Large intestine (tissue), 3 donors: ENCODE data around the gene PTBP1. TPM values are rescaled to one million over a fixed set of nuclear protein-coding genes. Genes with fewer than 3 reads are reported as not detected.

Source experiments
- DNase-seq, 2 donors: peaks; one replicate each; pipeline versions ENCODE4 v3.0.0 to v3.0.0-alpha.2; 2013
- H3K27ac ChIP-seq: one replicate; pipeline ENCODE4 v1.5.1; 2013; ENCODE audit warnings: low read length
- H3K27me3 ChIP-seq: 2 replicates; pipeline ENCODE4 v1.6.1; 2013; ENCODE audit warnings: low read length; ENCODE audit not compliant: control insufficient read depth, insufficient read depth
- H3K36me3 ChIP-seq: 2 replicates; pipeline ENCODE4 v1.6.1; 2013; ENCODE audit warnings: low read length; ENCODE audit not compliant: control insufficient read depth, insufficient read depth
- H3K4me1 ChIP-seq: one replicate; pipeline ENCODE4 v1.6.1; 2013; ENCODE audit warnings: low read length; ENCODE audit not compliant: control insufficient read depth, insufficient read depth
- H3K4me3 ChIP-seq: one replicate; pipeline ENCODE4 v1.5.1; 2013; ENCODE audit warnings: low read length
- H3K9me3 ChIP-seq: one replicate; pipeline ENCODE4 v1.6.1; 2013; ENCODE audit warnings: mild to moderate bottlenecking, low read depth, low read length, moderate library complexity; ENCODE audit not compliant: control insufficient read depth
- WGBS: methylation state at CpG from one replicate; pipeline ENCODE4 v1.1.5; 2013; ENCODE audit warnings: low lambda C conversion rate; ENCODE audit not compliant: insufficient coverage; 5-methylcytosine and 5-hydroxymethylcytosine counted together
- polyA plus RNA-seq: library from polyadenylated mRNA; unstranded; fragments of 120-200 nt; gene quantifications from one replicate; pipeline ENCODE4 v1.2.1, GENCODE V29; 2013

PTBP1 gene
- polyA plus RNA-seq, 1 donor, result 240 TPM

DNA sequence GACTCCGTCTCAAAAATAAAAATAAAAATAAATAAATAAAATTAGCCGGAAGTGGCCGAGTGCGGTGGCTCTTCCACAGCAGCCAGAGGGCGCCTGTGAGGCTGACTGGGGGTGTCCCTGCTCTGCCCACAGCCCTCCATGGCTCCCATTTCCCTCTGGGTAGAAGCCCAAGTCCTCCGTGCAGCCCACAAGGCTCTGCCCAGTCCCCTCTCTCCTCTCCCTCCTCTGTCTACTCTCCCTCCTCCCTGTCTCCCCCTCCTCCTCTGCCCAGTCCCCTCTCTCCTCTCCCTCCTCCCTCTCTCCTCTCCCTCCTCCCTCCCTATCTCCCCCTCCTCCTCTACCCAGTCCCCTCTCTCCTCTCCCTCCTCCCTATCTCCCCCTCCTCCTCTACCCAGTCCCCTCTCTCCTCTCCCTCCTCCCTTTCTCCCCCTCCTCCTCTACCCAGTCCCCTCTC is 25.9 kb upstream of the PTBP1 start:
- Histone ChIP-seq H3K4me1 (no peaks in the 10 kb centered on the region), H3K27me3 (no peaks in the 10 kb centered on the region), H3K36me3 (no peaks in the 10 kb centered on the region), H3K4me3 (no peak overlapping the region), H3K9me3 (peaks cover 3% of the 10 kb centered on the region), H3K27ac (no peak overlapping the region)
- WGBS, result no CpG with 5 or more reads among the region's 6 CpGs
- no peak for DNase-seq

DNA sequence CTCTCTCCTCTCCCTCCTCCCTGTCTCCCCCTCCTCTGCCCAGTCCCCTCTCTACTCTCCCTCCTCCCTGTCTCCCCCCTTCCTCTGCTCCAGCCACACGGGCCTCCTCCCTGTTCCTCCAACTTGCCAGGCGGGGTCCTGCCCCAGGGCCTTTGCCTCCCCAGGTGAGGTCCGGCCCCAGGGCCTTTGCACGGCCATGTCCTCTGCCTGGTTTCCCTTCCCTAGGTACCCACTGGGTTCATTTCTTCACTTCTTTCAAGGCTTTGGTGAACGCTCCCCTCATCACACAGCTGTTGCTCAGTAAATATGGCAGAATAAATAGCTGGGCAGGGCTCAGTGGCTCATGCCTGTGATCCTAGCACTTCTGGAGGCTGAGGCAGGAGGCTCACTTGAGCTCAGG is 25.2 kb upstream of the PTBP1 start:
- DNase-seq, result no peak
- no peaks in the 10 kb centered on the region for H3K4me1 ChIP-seq
- no peaks in the 10 kb centered on the region for H3K27me3 ChIP-seq
- H3K36me3 ChIP-seq, result no peaks in the 10 kb centered on the region
- H3K27ac ChIP-seq, result no peak overlapping the region
- WGBS, result no CpG with 5 or more reads among the region's 5 CpGs
- H3K9me3 ChIP-seq, result peaks cover 3% of the 10 kb centered on the region
- no peak overlapping the region for H3K4me3 ChIP-seq

DNA sequence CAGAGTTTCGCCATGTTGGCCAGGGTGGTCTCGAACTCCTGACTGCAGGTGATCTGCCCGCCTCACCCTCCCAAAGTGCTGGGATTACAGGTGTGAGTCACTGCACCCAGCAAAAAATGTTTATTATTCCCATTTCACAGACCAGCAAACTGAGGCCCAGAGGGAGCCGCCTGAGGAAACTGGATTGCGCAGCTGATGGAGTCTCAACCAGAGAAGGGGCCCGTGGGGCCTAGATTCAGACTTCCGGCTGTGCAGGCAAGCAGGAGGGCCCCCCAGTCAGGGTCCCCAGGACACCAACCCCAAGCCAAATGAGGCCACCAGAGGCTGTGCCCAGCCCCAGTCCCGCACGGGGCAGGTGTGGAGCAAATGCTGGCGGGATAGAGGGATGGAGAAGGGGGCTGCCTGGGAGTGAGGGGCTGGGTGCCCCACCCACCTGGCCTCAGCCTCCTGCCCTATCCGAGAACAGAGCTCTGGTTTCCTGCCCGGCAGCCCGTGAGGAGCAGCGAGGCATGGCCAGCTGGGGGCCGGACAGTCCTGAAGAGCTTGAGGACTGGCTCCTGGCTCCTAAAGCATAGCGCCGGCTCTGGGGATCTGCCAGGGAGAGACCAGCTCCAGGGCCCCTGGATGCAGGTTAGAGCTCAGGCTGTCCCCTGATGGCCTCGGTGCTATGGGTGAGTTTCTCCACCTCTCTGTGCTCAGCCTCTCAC is 24.4 kb upstream of the PTBP1 start:
- no peak for DNase-seq
- H3K4me1 ChIP-seq, result no peaks in the 10 kb centered on the region
- WGBS, result no CpG with 5 or more reads among the region's 18 CpGs
- no peaks in the 10 kb centered on the region for H3K36me3 ChIP-seq
- H3K4me3 ChIP-seq, result no peak overlapping the region
- no peak overlapping the region for H3K27ac ChIP-seq
- no peaks in the 10 kb centered on the region for H3K27me3 ChIP-seq
- peaks cover 3% of the 10 kb centered on the region for H3K9me3 ChIP-seq

DNA sequence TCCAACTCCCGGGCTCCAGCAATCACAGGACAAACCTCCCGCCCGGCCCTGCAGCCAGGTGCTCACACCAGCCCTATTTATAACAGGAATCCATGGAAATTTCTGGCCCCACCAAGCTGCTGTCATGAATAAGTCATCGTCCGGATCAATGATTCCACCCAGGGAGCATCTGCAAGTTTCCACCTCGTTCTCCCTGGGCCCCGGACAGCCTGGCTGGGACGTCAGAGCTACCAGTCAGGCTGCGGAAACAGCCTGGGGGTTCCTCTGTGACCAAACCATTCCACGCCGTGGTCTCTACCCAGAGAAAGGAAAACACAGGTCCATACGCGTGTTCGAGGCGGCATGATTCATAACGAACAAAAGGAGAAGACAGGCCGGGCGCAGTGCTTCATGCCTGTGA is 20.7 kb upstream of the PTBP1 start:
- no peak overlapping the region for H3K27ac ChIP-seq
- no peaks in the 10 kb centered on the region for H3K27me3 ChIP-seq
- H3K4me3 ChIP-seq, result no peak overlapping the region
- no peak for DNase-seq
- no peaks in the 10 kb centered on the region for H3K36me3 ChIP-seq
- H3K4me1 ChIP-seq, result peaks cover 9% of the 10 kb centered on the region
- peaks cover 3% of the 10 kb centered on the region for H3K9me3 ChIP-seq
- no CpG with 5 or more reads among the region's 18 CpGs for WGBS

DNA sequence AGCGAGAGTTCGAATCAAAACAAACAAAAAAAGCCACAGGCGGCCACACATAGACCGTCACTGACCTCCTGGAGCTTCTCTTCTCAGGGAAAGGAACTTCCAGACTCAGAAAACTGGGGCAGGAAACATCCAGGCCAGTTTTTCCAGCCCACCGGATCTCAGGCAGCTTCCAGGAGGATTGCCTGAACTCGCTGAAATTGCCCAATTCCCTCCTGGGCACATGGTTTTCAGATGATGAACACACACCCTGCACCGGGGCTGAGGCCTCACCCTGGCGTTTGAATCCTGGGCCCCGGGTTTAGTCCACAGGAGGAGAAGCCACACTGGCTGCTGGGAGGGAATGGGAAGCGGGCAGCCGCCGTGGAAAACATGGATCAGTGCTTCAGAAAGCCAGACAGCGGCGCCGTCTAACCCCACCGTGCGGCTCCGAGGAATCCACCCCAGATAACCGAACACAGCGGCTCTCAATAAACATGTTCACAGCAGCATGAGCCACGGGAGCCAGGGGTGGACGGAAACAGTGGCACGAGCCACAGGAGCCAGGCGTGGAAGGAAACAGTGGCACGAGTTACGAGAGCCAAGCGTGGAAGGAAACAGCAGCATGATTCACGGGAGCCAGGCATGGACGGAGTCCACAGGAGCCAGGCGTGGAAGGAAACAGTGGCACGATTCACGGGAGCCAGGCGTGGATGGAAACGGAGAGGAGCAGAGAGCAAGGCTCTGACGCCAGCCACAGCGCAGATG is 18.2 kb upstream of the PTBP1 start:
- Histone ChIP-seq H3K9me3 (peaks cover 3% of the 10 kb centered on the region), H3K27me3 (no peaks in the 10 kb centered on the region), H3K27ac (no peak overlapping the region), H3K4me1 (peaks cover 23% of the 10 kb centered on the region), H3K4me3 (no peak overlapping the region), H3K36me3 (no peaks in the 10 kb centered on the region)
- peak in 1 of 2 donors; percentile 64 for DNase-seq
- WGBS, result no CpG with 5 or more reads among the region's 36 CpGs

DNA sequence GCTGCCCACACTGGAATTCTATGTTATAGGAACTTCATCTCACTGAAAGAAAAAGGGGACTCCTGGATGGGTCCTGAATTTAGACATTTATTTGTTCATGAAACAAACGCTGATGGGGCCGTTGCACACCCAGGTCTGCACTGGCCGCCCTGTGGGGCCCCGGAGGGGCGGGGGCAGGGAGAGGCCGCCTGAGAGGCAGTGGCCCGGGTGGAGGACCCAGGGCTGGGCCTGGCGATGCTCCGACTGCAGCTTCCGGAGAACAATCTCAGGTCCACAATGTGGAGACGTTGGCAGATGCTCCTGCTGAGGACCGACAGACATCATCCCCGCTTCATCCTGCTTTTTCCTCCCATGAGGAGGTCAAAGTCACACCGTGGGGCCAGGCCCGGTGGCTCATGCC is 16.3 kb upstream of the PTBP1 start:
- peaks cover 3% of the 10 kb centered on the region for H3K9me3 ChIP-seq
- no peak overlapping the region for H3K4me3 ChIP-seq
- no CpG with 5 or more reads among the region's 15 CpGs for WGBS
- no peaks in the 10 kb centered on the region for H3K27me3 ChIP-seq
- H3K4me1 ChIP-seq, result peaks cover 23% of the 10 kb centered on the region
- peak in 1 of 2 donors; percentile 31 for DNase-seq
- no peak overlapping the region for H3K27ac ChIP-seq
- no peaks in the 10 kb centered on the region for H3K36me3 ChIP-seq

DNA sequence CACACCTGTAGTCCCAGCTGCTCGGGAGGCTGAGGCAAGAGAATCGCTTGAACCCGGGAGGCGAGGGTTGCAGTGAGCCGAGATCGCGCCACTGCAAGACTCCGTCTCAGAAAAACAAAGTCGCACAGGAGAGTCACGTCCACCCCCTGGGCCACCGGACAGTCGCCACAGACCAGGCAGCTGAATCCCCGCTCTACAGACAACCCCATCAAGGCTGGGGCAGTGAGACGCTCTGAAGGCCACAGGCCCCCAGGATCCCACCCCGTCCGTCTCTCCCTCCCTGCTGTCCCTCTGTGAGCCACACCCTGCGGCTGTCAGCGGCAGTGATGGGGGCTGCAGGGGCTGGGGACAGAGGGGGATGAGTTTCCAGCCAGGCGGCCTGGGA is 15.5 kb upstream of the PTBP1 start:
- no peak overlapping the region for H3K27ac ChIP-seq
- DNase-seq, result no peak
- WGBS, result no CpG with 5 or more reads among the region's 19 CpGs
- H3K4me1 ChIP-seq, result peaks cover 23% of the 10 kb centered on the region
- no peaks in the 10 kb centered on the region for H3K27me3 ChIP-seq
- no peak overlapping the region for H3K4me3 ChIP-seq
- H3K9me3 ChIP-seq, result peaks cover 3% of the 10 kb centered on the region
- H3K36me3 ChIP-seq, result no peaks in the 10 kb centered on the region

DNA sequence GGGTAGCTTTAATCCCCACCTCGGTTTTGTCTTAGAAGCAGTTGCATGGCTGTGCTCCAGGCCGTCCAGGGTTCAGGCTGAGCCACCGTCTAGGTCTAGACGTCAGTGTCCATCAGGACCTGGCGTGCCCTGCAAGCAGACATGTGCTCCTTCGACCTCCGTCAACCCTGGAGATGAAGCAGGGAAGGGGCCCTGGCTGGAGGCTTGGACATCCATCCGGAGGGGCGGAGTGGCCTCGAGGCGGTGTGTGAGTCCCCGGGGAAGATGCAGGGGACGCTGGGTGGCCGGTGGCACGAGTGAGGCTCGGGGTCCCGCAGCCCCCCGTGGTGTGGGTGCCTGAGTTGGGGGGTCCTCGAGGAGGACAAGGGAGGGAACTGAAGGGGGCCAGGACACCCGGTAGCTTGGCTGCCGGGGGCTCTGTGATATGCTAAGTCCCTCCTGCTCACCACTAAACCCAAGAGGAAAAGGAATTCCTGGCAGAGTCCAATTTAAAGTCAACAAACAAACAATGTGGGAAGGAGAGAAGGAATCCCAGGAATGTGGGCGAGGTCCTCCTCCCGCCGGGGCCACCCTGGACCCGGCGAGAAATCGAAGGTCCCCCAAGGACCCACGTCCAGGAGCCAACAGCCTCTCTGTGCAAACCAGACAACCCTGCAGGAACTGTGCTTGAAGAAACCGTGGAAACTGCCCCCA is 14.9 kb upstream of the PTBP1 start:
- Histone ChIP-seq H3K27ac (peak overlapping the region; percentile 30), H3K27me3 (no peaks in the 10 kb centered on the region), H3K9me3 (peaks cover 3% of the 10 kb centered on the region), H3K4me3 (peak overlapping the region; percentile 41), H3K36me3 (no peaks in the 10 kb centered on the region), H3K4me1 (peaks cover 23% of the 10 kb centered on the region)
- no CpG with 5 or more reads among the region's 29 CpGs for WGBS
- peak; percentile 56 to 70 for DNase-seq

DNA sequence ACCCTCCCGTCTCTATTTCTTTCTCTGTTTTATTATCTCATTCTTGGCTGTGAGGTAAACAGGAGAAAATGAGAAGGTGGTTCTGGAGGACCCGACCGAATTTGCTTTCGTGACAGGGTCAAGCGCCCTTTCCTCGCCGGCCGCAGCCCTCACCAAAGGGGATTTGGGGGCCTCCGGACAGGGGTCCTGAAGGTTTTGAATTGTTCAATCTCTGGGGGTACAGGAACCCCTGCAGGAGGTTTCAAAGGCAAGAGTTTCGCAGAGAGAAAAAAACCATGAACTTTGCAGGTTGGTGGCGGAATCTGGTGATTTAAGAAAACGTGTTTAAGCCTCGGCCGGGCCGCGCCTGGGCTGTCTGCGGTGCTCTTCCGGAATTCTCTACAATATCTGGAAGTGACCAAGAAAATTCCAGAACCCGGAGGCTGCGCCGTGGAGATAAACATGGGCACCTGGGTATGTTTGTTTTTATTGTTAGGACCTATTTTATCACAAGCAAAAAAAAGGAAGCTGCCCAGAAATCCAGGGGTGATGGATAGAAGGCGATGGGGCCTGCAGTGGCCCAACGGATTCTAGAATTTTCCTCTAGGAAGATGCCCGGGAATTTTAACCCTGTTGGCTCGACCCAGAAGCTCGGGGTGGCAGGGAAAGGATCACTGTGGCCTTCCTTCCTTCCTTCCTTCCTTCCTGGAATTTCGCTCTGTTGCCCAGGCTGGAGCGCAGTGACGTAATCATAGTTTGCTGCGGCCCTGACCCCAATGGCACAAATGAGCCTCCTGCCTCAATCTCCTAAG is 14.2 kb upstream of the PTBP1 start:
- DNase-seq, result peak in 1 of 2 donors; percentile 3
- WGBS, result 80% methylated on average over 2 of the region's 30 CpGs

DNA sequence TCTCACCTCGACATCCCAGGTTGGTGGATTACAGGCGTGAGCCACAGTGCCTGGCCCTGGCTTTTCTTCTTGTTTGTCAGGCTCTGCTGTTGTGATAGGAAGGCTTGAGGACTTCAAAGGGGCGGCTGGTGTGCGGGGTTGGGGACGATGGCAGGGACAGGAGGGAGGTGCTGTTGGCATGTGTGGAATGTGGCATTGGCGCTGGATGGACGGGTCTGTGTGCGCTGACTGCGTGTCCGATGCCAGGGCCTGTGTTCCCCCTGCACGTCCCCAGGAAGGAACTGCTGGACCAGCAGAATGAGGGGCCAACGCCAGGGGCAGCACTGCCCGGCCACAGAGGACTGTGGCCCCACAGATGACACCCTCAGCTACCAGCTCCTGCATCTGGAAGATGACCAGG is 12.7 kb upstream of the PTBP1 start:
- no peak overlapping the region for H3K4me3 ChIP-seq
- WGBS, result no CpG with 5 or more reads among the region's 13 CpGs
- H3K4me1 ChIP-seq, result peaks cover 23% of the 10 kb centered on the region
- H3K9me3 ChIP-seq, result peaks cover 3% of the 10 kb centered on the region
- H3K36me3 ChIP-seq, result no peaks in the 10 kb centered on the region
- no peaks in the 10 kb centered on the region for H3K27me3 ChIP-seq
- no peak overlapping the region for H3K27ac ChIP-seq
- DNase-seq, result no peak

More for the DNA sequence above, 14.2 kb upstream of the PTBP1 start:
- H3K27me3 ChIP-seq, result no peaks in the 10 kb centered on the region
- H3K36me3 ChIP-seq, result no peaks in the 10 kb centered on the region
- H3K4me3 ChIP-seq, result peak overlapping the region; percentile 41
- H3K9me3 ChIP-seq, result peaks cover 3% of the 10 kb centered on the region
- peak overlapping the region; percentile 30 for H3K27ac ChIP-seq
- peaks cover 23% of the 10 kb centered on the region for H3K4me1 ChIP-seq
